GM19035 (cell line): ENCODE results near the gene TUB.

Experiments used
- ATAC-seq: cut with Tn5 transposase; IDR thresholded peaks from one replicate; pipeline ENCODE4 v1.9.1; 2021; ENCODE audit not compliant: unreplicated experiment

The TUB gene

DNA sequence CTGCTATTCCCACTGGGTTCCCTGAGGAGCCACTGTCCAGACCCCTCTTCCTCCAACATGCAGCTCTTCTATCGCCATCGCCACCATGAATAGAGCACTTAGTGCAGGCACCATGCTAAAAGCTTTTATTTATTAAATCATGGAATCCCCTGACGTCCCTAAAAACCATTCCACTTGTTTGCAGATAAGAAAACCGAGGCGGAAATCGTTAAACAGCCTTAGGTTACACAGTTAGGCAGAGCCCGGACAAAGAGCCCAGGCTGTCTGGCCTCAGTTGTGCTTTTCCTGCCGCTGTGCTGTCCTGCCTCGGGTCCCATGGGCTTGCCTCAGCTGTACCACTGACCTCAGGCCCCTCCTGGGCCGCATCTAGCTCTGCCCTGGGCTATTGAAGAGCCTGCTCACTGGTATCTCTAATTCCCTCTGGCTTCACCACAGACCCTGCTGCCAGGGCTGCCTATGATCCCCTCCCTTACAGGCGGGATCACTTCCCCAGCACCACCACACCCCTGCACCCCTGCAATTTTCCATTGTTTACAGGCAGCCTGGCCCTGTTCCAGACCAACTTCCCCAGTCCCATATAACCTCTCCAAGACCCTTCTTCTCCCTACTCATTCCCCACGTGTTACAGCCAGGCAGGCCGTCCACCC, 13.0 kb upstream of the TUB start:
- no peak for ATAC-seq

GRCh38 chr11:8068605-8069221, 12.3 kb upstream of the TUB start:
- no peak for ATAC-seq

DNA sequence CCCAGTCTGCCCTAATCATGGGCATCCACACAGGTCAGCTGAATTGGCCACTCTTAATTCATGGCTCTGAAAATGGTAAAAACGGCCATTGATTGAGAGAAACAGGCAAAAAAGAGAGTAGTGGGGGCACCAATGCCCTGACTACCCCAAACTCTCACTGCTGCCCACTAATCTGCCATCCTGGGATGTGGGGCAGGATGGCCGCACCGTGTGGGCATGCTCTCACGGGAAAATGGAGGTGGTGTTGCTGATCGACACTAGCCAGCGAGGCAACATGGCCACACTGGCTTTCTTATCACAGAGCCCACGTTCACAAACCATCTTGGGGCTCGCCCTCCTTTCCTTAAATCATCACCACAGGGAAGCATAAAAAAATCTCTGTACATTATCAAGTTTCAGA, 11.2 kb upstream of the TUB start:
- no peak for ATAC-seq

- peak; percentile 63 for ATAC-seq
Measured at GRCh38 chr11:8070417-8071115, 10.4 kb upstream of the TUB start.

- no peak for ATAC-seq
Measured at GRCh38 chr11:8071616-8072581, 9.1 kb upstream of the TUB start.

DNA sequence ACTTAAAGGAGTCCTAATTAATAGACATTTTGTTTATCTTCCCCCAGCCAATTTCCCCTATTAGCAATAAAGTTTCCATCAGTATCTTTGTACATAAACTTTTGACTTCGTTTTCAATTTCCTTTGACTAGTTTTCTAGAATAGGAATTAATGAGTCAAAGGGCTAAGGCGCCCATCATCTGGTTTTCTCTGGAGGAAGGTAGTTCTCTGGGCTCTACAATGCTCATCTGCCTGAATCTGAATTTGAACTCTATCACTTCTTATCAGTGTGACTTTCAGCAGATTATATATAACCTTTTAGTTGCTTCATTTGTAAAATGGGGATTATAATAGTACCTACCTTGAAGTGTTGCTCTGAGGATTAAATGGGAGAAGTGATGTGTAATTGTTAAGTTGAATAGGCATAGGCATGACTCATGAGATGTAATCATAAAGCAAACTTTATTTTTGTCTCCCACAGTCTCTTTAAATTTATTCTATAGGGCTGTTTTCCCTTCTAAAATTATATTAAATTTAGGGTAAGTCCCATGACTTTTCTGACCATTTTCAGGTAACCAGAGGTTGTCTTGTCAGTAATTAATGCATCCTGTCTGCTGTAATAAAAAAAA, 5.8 kb upstream of the TUB start:
- ATAC-seq: no peak

DNA sequence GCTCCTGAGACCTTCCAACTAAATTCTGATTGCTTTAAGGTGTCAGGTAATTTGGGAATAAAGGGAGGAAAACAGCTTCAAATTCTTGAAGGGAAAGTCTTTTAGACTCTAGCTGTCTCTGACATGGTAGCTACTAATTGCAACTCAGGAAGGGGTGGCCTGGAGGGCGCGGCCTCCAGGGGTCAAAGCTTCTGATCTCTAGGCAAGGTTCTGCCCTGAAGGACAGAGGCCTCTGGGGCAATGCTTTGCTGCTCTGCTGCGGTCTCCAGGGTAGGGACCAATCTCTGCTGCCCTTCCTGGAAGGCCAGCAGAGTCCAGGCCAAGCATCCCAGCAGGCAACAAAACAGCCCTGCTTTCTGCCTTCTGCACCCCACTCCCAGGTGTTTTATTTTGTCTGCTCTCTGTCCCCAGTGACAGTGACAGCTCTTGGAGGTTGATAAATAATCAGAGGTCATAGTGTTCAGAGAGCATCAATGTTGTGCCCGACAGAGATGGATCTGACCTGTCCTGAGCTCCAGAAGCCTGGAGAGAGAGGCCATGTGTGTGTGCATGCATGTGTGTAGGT, 1.8 kb upstream of the TUB start:
- ATAC-seq: no peak

GRCh38 chr11:8080069-8080670, 841 bp upstream of the TUB start:
- ATAC-seq: no peak

GRCh38 chr11:8081591-8082250, 710 bp downstream of the TUB start:
- ATAC-seq: no peak

GRCh38 chr11:8082391-8083087, 1.5 kb downstream of the TUB start:
- no peak for ATAC-seq

DNA sequence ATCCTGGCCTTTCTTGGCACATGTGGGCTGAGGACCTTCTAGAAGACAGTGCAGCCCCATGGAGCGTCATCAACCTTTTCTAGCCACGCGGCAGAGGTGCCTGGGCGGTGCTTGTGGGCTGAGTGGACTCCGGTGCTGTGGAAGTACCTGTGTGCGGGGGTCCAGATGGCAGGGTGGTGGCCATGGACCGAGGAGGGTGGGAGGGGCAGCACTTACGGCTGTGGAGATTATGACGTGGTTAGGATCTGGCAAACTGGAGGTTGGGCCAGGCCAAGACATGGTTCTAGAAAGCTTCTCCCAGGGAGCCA, 2.0 kb downstream of the TUB start:
- ATAC-seq: no peak

DNA sequence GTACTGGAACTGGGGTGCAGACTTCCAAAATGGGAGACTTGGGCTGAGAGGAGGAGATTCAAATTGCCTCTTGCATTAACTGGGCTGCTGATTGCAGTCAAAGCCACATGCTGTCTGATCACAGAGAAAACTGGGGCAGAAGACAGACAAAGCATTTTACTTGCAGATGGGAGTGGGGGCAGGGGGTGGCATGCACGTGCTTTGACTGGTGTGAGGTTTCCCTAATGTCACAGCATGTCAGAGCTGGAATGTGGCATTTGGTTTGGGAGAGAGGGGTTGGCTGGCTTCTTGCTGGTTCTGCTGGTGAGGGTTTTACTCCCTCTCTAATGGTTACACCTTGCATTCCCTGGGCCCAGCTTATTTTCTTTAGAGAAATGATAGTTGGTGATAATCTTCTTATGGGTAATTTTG, 2.9 kb downstream of the TUB start:
- no peak for ATAC-seq

- no peak for ATAC-seq
Measured at GRCh38 chr11:8084352-8084751, 3.3 kb downstream of the TUB start.

DNA sequence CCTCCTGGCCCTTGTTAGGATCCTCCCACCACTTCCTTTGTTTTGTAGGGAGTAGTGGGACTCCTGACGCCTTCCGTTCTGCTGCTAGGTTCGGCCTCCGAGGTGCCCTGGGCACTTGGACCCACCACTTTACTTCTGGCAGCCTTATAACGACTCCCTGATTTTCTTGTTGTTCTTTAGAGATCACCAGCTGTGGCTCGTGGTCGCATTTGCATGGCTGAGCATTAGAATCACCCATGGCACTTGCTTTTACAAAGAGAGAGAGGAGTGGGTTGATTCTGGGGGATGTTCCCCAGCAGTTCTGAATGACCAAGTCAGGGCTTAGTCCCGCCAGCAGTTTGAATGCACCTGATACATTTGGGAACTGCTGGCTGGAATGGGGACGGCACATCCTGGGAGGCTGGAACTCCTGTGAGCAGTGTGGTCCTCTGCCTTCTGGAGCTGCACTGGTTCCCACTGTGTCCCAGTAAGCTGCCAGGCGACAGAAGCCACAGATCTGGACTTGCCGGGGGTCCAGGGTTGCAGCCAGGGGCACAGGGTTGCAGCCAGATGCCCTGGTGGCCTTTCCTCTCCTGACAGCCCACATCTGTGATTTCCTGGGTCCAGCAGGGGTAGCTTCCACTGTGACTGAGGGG, 4.1 kb downstream of the TUB start:
- no peak for ATAC-seq

DNA sequence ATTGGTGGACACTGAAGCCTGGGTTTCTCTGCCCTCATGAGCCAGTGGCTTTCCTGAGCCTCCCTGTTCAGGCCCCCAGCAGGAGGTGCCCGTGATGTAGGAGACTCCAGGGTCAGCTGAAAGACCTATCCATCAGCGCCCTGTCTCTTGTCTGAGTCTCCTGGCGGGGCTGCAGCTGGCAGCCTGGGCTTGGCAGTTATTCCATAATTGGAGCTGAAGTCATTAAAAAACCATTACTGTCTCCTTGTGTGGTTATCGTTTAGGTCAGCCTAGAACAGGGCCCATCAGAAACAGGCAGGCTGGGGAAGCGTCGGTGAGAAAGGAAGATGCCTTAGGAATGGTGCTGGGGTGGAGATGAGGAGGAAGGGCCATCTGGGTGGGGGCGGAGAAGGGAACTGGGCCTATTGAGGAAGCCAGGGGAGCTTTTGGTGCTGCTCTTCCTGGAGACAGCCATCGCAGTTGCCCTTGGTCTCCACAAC, 5.0 kb downstream of the TUB start:
- ATAC-seq: no peak

DNA sequence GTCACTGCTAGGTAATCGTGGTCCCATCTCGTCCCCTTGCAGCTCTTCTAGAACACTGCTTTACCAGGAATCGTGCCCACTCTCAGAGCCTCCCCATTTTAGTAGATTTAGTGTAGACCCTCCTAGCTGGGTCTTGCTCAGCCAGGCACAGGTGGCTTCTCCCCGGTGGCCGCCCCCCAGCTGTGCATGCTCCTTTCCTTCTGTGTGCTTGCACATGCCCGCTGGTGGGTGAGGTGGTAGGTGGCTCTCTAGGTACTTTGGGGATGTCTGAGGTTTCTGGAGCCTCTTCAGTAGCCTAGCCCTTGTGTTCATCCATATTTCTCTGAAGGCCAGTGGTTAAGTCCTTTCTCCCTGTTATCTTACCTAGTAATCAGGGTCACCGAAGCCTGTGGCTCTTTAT, 5.6 kb downstream of the TUB start:
- ATAC-seq: no peak

GRCh38 chr11:8087185-8087584, 6.2 kb downstream of the TUB start:
- ATAC-seq: peak; percentile 35

GRCh38 chr11:8087756-8088155, 6.7 kb downstream of the TUB start:
- ATAC-seq: no peak
